GM18517 (cell line): ENCODE data around the gene CEBPZ.
A peak's percentile ranks its signal among the peaks of the same experiment; 100 is the strongest.

ENCODE experiments used
- ATAC-seq: cut with Tn5 transposase; IDR thresholded peaks from one replicate; pipeline ENCODE4 v1.9.1; 2021; ENCODE audit warnings: mild to moderate bottlenecking, moderate library complexity; ENCODE audit not compliant: unreplicated experiment

The CEBPZ gene

GRCh38 chr2:37180640-37181039 is 50.8 kb downstream of the CEBPZ start:
- no peak for ATAC-seq

GRCh38 chr2:37180006-37180639 is 51.3 kb downstream of the CEBPZ start:
- ATAC-seq, result no peak

GRCh38 chr2:37173741-37174140 is 57.7 kb downstream of the CEBPZ start:
- no peak for ATAC-seq

GRCh38 chr2:37171624-37171950 is 59.8 kb downstream of the CEBPZ start:
- no peak for ATAC-seq

GRCh38 chr2:37168217-37168981 is 63.0 kb downstream of the CEBPZ start:
- peak; percentile 61 for ATAC-seq

- ATAC-seq, result no peak
Measured at GRCh38 chr2:37167636-37168180, 63.7 kb downstream of the CEBPZ start.

DNA sequence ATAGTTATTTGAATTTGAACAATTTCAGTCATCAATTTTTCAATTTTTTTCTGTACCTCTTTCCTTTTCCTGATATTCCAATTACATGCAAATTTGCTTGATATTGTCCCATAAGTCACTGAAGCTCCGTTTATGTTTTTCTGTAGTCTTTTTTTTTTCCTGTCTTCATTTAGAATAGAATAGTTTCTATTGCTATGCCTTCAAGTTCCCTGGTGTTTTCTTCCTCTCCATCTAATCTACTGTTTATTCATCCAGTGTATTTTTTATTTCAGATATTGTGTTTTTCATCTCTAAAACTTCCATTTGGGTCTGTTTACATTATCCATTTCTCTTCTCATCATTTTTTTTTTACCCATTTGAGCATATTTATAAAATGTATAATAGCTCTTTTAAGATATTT is 66.6 kb downstream of the CEBPZ start:
- no peak for ATAC-seq

GRCh38 chr2:37156857-37157714 is 74.3 kb downstream of the CEBPZ start, which contains the start of gene EIF2AK2:
Gene EIF2AK2 (minus strand): TSS chr2:37156980. CDS start chr2:37147806, 9,174 bp downstream.
- ATAC-seq, result peak; percentile 88

DNA sequence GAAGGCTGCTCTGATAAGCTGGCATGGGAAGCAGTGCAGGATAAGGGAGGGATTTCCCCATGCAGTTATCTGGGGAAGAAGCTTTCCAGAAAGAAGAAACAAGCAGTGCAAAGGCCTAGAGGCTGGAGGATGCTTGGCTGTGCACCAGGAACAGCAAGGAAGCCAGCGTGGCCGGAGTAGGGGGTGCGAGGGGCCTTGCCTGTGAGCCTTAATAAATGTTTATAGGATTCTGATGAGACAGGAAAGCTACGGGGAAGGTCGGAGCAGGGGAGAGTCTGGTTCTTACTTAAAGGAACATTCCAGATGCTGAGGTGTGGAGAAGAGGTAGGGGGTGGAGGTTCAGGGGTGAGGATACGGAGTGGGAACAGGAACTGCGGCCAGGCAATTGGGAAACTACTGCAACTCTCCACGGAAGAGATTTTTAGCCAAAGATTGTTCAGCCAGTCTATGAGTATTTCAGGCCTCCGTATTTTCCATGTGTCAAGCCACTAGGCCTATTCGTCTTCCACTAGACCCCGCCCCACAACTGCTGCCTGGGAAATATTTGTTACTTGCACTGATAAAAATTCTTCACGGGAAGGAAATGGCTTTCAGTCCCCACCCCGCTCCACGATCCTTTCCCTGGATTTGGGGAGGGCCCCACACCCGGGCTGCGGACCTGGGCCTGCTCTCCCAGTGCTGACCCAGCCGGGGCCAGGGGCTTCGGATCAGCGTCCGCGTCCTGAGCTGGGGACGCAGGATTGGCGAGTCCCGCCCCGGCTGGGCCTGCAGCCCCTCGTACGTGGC is 75.1 kb downstream of the CEBPZ start:
- peak; percentile 25 for ATAC-seq

- no peak for ATAC-seq
Measured at GRCh38 chr2:37154785-37155184, 76.6 kb downstream of the CEBPZ start.

GRCh38 chr2:37153224-37153623 is 78.2 kb downstream of the CEBPZ start:
- ATAC-seq, result no peak
